Activated naive CD4-positive, alpha-beta T cell (primary cell): Measurements from ENCODE around the gene SOX9.
"Not testable (repeated sequence)": the region's sequence is repeated elsewhere in the genome, so short reads cannot be mapped to it uniquely, and the experiment has no call there.

ENCODE experiments used
- DNase-seq, 4 experiments: peaks; one replicate each; lab custom pipeline; 2025; lab: John Stamatoyannopoulos, UW

Gene SOX9

DNA sequence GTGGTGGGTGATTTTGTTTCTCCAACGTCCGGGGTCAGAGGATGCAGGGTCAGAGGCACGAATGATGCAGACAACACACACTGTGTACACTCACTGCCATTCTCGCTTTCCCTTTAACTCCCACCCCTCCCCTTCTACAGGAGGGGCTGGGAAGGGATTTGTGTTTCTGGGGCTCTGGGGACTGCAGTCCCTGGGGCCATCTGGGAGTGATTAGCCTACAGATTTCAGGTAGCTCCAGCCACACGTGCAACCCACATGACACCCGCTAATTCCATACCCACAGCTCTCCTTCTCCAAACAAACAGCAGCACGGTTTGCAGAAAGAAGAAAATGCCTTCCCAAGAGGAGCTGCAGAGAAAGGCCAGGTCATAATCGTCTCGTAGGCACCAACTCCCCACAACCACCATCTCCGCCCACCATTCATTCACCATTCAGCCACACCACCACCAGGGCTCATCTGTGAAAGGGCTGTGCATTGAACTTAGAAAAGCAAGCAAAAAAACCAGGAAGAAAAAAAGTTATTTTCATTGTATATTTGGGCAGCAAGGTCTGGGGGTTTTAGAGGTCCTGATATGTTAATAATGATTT lies 9.4 kb upstream of the SOX9 start:
- DNase-seq: no peak

GRCh38 chr17:72111926-72112325 lies 8.9 kb upstream of the SOX9 start:
- not testable (repeated sequence) for DNase-seq

- DNase-seq: no peak
Measured at GRCh38 chr17:72113751-72114150, 7.1 kb upstream of the SOX9 start.

DNA sequence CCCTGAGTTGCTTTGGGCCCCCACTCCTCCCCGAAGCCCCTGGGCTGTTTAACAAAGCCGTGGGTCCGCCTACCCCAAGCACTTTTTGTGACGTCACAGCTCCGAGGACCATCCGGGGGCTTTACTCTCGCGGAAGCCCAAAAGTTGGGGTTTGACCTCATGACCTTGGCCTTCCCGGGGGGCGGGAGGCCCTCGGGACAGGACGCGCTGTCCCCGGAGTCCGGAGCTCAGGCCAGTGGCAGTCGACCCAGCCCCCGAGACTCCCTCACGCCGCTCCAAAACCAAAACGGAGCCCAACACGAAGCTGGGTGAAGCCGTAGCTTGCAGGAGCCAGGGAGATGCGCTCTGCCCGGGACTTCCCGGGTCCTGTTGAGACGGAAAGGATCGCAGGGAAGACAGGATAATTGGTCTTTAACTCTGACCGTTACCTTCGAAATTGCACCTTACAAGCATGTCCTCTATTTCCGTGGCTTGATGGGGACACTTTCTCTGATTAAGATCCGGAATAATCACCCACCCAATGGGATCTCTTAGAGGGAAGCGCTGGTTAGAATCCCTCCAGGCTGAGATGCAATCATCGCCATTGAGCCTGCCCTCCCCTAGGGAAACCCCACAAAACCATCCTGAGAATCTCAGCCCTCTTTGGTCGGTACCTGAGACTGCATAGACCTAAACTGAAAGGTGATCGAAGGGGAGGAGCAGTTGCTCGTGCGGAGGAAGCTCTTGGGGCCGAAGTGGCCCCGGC lies 4.9 kb upstream of the SOX9 start:
- no peak for DNase-seq

GRCh38 chr17:72116661-72117521 lies 3.9 kb upstream of the SOX9 start:
- no peak for DNase-seq

GRCh38 chr17:72117535-72118334 lies 3.1 kb upstream of the SOX9 start:
- no peak for DNase-seq

- no peak for DNase-seq
Measured at GRCh38 chr17:72118335-72119076, 2.3 kb upstream of the SOX9 start.

DNA sequence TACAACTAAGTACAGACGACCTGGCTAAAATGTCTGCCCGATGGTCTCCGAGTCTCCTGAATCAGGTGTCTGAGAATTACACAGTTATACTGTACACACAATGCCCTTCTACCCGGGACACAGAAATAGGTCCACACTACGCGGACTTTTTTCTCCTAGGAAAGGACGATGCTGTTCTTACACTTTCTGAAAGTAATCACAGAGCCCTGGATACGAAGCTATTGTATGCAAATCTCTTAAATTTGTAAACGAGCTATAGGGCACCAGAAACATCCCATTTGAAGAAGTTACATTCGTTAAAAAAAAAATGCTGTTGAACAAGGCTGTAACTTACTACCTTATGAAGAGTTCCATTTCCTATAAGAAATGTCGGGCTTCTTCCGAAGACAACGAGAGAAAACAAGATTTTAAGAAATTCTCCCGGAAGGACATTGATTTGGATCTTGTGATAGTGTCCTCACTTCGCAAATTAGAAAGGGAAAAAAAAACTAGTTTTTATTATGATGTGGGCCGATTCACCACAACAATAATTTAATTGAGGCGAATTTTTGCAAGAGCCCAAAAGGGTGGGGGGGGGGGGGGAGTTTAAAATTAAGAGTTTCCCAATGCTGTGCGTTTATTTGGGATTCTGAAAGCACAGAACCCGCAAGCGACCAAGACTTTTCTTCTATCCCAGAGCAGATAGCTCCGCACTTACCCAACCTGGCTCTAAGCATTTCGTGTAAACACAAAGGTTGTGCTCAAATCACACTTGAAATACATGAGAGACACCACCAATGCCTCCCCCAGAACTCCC lies 1.5 kb upstream of the SOX9 start:
- DNase-seq: no peak

DNA sequence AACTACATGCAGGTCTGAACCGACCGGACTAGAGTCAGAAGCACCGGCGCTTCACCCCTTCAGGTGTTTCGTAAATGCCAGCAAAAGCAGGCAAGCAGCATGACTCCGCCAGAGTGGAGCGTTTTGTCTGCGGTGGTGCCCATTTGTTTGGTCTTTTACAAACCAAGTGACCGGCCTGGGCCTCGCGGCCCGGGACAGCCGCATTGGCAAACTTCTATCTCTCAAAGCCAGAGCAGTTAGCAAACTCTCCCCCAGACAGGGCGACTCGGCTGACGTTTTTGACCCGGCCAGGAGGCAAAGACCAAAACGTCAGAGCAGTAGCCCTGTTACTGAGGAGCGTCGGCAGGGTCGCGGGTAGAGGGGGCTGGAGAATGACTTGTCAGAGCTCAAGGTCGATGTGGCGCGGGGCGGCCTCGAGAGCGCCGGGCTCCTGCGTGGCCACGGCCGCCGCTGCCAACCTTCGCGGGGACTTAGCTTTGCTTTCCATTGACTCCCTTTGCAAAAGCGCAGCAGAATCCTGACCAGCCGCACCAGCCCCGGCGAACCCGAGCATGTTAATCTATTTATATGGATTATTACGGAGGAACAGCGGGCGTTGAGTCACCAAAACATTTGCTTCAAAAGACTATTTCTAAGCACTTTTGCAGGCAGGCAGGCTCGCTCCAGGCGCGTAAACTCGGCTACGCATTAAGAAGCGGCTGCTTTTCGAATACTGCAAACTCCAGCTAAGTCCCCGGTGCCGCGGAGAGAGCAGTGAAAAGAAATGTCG lies 763 bp upstream of the SOX9 start:
- no peak for DNase-seq

DNA sequence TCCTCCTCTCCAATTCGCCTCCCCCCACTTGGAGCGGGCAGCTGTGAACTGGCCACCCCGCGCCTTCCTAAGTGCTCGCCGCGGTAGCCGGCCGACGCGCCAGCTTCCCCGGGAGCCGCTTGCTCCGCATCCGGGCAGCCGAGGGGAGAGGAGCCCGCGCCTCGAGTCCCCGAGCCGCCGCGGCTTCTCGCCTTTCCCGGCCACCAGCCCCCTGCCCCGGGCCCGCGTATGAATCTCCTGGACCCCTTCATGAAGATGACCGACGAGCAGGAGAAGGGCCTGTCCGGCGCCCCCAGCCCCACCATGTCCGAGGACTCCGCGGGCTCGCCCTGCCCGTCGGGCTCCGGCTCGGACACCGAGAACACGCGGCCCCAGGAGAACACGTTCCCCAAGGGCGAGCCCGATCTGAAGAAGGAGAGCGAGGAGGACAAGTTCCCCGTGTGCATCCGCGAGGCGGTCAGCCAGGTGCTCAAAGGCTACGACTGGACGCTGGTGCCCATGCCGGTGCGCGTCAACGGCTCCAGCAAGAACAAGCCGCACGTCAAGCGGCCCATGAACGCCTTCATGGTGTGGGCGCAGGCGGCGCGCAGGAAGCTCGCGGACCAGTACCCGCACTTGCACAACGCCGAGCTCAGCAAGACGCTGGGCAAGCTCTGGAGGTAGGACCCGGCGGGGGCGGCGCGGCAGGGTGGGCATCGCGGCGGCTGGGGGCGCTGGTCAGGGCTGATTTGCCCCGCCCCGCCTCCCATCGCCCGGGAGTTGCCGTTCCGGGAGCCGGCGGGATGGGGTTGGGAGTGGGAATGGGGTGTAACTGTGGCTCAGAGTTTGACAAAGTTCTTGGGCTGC lies 567 bp downstream of the SOX9 start:
- no peak for DNase-seq

DNA sequence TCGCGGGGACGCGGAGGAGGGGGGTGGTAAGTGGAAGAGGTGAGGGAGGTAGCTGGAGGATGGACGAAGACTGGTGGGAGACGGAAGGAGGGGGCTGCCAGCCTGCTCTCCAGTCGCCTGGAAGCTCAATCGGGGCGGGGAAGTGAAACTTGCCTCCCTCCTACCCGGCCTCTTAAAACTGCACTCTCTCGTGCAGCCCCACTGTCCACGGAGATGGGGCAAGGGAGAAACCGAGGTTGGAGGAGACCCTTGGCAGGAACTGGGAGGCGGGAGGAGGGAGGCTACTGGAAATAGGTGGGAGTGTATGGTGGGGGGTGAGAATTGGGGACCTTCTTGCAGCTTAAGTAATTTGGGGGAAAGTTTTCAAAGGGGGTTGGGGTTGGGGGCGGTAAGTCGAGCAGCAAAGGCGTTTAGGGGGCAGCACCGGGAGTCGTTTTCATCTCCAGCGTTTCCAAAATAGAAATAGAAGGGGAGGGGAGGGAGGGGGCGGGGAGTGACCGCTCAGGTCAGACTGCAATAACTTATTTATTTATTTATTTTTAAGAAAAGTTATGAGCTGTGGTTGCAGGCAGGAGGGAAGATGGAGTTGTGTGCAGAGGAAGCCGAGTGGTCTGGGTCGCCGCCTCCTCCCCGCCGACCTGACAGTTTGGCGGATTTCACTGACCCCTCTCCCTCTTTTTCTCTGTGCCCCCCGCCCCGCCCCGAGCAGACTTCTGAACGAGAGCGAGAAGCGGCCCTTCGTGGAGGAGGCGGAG lies 1.4 kb downstream of the SOX9 start:
- DNase-seq: no peak

DNA sequence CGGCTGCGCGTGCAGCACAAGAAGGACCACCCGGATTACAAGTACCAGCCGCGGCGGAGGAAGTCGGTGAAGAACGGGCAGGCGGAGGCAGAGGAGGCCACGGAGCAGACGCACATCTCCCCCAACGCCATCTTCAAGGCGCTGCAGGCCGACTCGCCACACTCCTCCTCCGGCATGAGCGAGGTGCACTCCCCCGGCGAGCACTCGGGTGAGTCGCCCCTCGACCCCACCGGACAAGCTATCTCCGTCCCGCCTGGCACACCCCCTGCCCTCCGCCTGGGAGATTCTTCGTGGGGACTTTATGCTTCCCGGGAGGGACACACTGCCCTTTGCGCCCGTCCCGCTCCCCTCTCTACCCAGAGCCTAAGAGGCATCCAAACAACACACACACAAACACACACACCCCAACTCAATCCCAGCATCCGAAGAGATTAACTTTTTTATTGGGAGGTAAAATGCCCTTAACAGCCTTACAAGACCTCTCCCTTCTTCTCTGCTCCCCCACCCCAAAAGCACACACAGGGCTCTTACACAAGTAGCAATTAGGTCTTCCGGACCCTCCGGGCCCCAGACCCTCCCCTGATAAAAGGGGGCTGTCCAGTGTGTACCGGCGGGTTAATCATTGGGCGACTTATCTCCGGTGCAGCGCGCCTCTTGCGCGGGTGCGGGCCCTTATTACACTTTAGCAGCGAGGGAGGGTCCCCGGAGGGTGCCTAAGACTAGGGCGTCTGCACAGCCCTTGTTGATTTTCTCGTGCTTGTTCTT lies 2.1 kb downstream of the SOX9 start:
- no peak for DNase-seq

DNA sequence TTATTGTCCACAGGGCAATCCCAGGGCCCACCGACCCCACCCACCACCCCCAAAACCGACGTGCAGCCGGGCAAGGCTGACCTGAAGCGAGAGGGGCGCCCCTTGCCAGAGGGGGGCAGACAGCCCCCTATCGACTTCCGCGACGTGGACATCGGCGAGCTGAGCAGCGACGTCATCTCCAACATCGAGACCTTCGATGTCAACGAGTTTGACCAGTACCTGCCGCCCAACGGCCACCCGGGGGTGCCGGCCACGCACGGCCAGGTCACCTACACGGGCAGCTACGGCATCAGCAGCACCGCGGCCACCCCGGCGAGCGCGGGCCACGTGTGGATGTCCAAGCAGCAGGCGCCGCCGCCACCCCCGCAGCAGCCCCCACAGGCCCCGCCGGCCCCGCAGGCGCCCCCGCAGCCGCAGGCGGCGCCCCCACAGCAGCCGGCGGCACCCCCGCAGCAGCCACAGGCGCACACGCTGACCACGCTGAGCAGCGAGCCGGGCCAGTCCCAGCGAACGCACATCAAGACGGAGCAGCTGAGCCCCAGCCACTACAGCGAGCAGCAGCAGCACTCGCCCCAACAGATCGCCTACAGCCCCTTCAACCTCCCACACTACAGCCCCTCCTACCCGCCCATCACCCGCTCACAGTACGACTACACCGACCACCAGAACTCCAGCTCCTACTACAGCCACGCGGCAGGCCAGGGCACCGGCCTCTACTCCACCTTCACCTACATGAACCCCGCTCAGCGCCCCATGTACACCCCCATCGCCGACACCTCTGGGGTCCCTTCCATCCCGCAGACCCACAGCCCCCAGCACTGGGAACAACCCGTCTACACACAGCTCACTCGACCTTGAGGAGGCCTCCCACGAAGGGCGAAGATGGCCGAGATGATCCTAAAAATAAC lies 3.0 kb downstream of the SOX9 start:
- DNase-seq: no peak

DNA sequence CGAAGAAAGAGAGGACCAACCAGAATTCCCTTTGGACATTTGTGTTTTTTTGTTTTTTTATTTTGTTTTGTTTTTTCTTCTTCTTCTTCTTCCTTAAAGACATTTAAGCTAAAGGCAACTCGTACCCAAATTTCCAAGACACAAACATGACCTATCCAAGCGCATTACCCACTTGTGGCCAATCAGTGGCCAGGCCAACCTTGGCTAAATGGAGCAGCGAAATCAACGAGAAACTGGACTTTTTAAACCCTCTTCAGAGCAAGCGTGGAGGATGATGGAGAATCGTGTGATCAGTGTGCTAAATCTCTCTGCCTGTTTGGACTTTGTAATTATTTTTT lies 3.6 kb downstream of the SOX9 start:
- DNase-seq: no peak

DNA sequence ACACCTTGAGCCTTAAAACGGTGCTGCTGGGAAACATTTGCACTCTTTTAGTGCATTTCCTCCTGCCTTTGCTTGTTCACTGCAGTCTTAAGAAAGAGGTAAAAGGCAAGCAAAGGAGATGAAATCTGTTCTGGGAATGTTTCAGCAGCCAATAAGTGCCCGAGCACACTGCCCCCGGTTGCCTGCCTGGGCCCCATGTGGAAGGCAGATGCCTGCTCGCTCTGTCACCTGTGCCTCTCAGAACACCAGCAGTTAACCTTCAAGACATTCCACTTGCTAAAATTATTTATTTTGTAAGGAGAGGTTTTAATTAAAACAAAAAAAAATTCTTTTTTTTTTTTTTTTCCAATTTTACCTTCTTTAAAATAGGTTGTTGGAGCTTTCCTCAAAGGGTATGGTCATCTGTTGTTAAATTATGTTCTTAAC lies 4.4 kb downstream of the SOX9 start:
- DNase-seq: no peak

GRCh38 chr17:72125742-72126141 lies 4.9 kb downstream of the SOX9 start:
- no peak for DNase-seq
